ENCODE measurements around the gene DGKI. TPM values are rescaled to one million over a fixed set of nuclear protein-coding genes. Genes with fewer than 3 reads are reported as not detected.

DGKI gene
- polyA plus RNA-seq, 4 donors, result 0.38 to 1.8 (median 1.7) TPM

DNA sequence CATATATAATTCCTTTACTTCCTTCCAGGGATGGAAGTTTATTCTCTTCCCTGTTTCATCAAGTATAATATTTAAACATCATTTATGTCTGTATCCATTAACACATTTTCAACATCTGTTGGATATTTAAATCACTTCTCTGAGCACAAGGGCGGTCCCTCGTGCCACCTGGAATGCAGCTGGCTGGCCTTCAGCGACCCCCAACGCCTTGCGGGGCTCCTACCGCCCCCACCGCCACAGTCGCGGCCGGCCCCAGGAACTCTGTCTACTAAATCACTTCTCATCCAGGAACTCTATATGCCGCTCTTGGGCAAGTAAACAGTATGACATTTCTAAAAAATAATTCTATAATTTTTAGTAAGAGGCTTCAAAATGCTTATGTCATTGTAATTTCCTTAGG, 282.1 kb downstream of the DGKI start:
- DNase-seq (ENCODE audit: low read depth in 4 of 4, low spot score in 3 of 4), result no peak

GRCh38 chr7:137563981-137564380, 282.8 kb downstream of the DGKI start:
- DNase-seq (ENCODE audit: low read depth in 4 of 4, low spot score in 3 of 4), result no peak

DNA sequence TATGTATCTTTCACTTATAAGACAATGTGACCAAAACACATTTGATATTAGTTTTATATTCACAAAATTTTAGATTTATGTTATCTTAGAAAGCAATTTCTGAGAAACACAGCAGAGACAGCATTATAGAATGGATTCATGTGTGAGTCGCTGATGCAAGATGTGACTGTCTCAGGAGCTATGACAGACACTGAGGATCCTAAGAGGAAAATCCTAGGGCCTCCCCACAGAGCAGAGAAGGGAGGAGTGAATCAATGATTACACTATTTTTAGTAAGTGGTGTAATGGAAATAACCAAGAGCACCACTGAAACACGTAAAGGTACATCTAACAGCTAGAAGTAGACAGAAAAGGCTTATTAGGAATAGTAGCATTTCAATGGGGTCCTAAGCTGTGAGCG, 299.3 kb downstream of the DGKI start:
- DNase-seq (ENCODE audit: low read depth in 4 of 4, low spot score in 3 of 4), result no peak

- no peak for DNase-seq (ENCODE audit: low read depth in 4 of 4, low spot score in 3 of 4)
Observed at GRCh38 chr7:137546671-137547070, 300.1 kb downstream of the DGKI start.

- no peak for DNase-seq (ENCODE audit: low read depth in 4 of 4, low spot score in 3 of 4)
Observed at GRCh38 chr7:137546009-137546408, 300.8 kb downstream of the DGKI start.

DNA sequence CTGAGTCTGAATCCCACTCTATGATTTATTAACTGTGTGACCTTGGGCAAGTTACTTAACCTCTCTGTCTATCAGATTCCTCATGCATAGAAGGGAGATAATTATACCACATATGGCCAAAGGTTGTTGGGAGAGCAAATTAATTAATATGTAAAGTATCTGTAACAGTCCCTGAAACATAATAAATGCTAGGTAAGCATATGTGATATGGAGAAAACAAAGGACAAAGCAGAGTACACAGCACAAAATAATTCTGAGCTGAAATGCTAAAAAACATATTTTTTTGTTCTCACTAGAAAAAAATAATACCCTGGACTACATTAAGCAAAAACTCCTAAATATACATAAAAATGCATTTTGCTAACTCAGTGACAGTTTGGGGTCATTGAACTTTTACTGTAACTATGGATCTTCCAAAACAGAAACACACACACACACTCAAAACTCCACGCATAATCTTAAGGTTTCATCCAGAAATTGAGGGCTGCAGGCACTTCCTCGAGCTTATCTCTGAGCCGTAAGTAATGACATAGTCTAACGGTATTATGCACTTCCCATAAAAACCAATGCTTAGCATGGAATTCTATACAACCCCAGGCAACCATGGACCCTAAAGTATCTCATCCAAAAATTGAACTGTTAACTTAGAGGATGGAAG, 301.6 kb downstream of the DGKI start:
- DNase-seq (ENCODE audit: low read depth in 4 of 4, low spot score in 3 of 4), result no peak

DNA sequence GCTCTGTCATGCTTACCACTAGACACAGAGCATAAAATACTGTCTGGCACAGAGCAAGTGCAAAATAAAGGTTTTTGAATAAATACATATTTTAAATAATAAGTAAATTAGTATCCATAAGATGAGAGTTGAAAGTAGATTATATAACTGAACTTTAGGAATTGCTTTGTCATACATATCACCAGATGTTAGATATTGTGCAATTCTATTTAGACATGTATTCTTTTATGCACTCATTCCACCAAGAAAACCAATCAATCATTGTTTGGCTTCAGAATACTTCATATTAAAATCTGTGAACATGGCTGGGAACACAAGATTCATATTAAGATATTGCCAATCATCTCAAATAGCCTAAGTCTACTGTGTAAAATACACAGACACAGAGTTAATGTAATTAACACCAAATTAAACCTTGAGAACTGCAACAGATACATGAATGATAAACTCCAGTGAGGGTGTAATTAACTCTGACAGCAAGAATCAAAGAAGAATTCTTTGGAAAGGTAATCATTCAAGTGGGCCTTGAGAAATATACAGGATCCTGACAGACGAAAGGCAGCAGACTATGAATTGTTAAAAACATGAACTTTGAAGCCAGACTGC, 302.2 kb downstream of the DGKI start:
- DNase-seq (ENCODE audit: low read depth in 4 of 4, low spot score in 3 of 4), result no peak

DNA sequence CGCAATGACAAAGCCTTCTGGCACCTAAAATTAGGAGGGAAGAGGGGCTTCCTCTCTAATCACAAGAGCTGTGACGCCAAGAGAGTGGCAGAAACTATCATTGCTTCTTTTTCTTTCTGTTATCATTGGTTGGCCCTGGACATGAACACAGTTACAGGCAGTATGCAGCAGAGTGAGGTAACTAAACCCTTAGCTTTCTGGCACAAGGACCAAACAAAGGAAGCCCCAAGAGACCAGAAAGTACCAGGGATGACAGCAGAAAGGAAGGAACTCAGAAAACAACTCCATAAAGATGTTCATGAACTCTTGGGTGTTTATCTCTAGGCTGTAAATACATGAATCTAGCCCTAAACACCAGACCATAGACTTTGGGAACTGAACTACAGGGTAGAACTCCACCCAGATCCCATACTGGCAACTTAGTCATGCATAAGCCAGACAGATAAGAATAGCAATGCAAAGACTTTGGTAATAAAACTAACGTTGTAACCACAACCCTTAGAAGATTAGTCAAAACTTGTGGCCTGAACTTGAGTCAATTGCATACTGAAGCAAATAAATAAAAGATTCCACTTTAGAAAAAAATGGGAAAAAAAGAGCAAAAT, 307.6 kb downstream of the DGKI start:
- no peak for DNase-seq (ENCODE audit: low read depth in 4 of 4, low spot score in 3 of 4)

DNA sequence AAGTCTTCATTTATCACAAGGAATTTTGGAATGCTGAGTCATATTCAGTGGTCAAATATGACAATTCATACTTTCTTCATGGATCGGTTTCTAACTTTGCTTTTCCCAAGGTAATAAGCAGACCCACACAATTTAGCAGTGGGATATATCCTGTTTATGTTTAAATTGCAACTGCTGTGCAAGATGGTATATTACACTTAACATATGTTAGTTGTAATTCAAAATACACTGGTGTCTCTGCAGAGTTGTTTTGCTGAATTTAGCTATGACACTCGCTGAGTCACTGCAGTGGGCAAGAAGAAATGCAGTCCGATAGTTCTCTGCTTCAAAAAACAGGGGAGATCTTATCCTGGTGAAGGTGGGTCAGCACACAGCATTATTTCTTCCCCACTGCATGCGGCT, 308.4 kb downstream of the DGKI start:
- DNase-seq (ENCODE audit: low read depth in 4 of 4, low spot score in 3 of 4), result no peak

DNA sequence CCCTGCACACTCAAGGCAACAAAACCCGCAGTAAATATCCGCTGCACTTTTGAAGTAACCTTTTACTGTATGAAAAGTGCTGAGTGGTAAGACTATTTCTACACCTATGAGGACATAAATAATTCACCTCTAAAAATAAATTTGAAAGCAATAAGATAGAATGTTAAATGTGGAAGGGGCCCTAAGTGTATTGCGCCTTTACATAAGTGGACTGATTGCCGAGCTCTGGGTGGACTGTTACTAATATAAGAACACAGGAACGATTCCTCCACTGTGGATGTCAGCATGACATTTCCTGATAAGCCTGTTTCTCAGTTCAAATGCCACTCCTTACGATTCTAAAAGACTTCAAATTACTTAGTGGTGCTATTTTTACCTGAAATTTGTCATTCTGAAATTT, 311.2 kb downstream of the DGKI start:
- no peak for DNase-seq (ENCODE audit: low read depth in 4 of 4, low spot score in 3 of 4)

GRCh38 chr7:137531671-137532070, 315.1 kb downstream of the DGKI start:
- DNase-seq (ENCODE audit: low read depth in 4 of 4, low spot score in 3 of 4), result no peak

DNA sequence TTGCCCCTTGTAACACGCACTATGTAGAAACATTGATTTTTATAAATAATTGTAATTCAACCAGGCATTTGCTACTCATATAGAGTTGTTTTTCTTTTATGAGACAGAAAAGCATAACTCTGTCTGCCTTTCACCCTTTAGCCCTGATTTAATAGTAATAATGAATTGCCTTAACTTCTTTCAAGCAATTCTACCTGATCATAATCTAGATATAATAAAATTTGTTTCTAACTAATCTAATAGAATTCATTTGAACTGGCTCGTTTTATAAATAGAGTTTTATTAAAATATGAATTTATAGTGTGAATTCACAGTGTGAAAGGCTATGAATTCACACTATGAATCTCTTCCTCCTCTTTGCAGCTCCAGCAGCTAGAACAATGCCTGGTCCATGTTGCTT, 319.1 kb downstream of the DGKI start:
- no peak for DNase-seq (ENCODE audit: low read depth in 4 of 4, low spot score in 3 of 4)

DNA sequence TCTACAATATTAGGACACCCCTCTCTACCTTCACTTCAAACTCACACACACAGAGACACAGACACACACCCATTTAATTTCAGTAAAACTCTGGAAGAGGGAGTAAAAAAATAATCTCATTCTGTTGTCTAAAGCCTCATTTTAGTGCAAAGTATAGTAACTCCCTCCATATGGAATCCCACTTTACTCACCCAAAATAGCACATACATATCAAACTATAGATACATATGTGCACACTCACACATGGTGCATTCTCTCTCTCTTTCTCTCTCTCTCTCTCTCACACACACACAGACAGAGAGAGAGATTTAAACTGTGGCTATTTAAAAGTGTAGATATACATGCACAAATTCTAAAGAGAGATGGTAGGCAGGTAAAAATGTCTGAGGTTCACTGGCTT, 323.6 kb downstream of the DGKI start:
- no peak for DNase-seq (ENCODE audit: low read depth in 4 of 4, low spot score in 3 of 4)

DNA sequence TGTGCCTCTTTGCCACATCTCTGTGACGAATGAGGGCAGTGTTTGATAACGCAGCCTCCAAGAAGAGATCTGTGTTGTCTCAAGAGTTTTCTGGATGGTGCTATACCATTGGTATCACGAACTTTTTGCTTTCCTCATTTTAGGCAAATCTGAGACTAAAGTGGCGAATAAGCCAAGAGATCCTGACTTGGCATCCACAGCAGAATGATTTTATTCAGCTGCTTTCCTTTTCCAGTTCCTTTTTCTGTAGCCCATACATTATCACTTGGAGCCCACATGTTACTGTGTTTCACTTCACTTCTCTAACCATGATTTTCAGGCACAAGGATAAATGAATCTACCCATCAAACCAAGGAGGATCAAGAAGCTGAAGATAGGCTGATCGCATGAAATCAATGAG, 325.3 kb downstream of the DGKI start:
- no peak for DNase-seq (ENCODE audit: low read depth in 4 of 4, low spot score in 3 of 4)

GRCh38 chr7:137519947-137520346, 326.8 kb downstream of the DGKI start:
- no peak for DNase-seq (ENCODE audit: low read depth in 4 of 4, low spot score in 3 of 4)

- no peak for DNase-seq (ENCODE audit: low read depth in 4 of 4, low spot score in 3 of 4)
Observed at GRCh38 chr7:137519181-137519691, 327.5 kb downstream of the DGKI start.

DNA sequence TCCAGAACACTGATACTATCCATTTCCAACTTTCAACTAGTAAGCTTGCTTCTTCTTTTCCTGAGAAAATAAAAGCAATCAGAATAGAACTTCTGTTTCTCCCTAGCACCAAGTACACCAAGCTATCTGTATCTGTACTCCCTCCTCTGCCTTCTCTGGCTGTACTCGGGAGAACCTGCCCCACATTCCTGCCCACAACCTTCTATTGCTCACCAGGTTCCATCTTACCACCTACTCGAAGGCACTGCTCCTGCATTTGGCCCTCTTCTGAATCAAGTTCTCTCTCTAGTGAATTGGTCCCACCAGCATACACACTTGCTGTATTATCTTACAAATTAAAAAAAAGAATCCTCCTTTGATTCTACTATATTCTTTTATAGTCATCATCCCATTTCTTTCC, 333.7 kb downstream of the DGKI start:
- no peak for DNase-seq (ENCODE audit: low read depth in 4 of 4, low spot score in 3 of 4)

- DNase-seq (ENCODE audit: low read depth in 4 of 4, low spot score in 3 of 4), result no peak
Observed at GRCh38 chr7:137507096-137507495, 339.7 kb downstream of the DGKI start.

DNA sequence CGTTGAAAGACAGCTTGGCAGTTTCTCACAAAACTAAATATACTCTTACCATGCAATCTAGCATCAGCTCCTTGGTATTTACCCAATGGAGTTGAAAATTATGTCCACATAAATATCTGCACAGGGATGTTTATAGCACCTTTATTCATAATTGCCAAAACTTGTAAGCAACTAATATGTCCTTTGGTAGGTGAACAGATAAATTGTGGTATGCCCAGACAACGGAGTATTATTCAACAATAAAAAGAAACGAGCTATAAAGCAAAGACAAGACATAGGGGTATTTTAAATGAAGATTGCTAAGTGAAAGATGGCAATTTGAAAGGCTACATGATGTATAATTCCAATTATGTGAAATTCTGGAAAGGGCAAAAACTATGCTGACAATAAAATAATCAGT, 340.7 kb downstream of the DGKI start:
- no peak for DNase-seq (ENCODE audit: low read depth in 4 of 4, low spot score in 3 of 4)

DNA sequence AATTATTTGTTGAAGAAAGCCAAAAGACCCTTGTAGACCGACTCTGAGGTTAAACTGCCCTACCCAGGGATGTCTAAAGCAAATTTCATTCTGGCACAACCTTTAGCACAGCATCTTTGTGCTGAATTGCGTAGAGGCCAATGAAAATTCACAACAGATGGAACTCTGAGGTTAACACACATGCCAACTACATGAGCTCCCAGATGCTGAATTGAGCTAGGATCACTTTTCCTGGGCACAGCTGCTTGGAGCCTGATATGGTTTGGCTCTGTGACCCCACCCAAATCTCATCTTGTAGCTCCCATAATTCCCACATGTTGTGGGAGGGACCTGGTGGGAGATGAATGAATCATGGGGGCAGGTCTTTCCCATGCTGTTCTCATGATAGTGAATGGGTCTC, 345.2 kb downstream of the DGKI start:
- no peak for DNase-seq (ENCODE audit: low read depth in 4 of 4, low spot score in 3 of 4)

- DNase-seq (ENCODE audit: low read depth in 4 of 4, low spot score in 3 of 4), result no peak
Observed at GRCh38 chr7:137492889-137493288, 353.9 kb downstream of the DGKI start.

DNA sequence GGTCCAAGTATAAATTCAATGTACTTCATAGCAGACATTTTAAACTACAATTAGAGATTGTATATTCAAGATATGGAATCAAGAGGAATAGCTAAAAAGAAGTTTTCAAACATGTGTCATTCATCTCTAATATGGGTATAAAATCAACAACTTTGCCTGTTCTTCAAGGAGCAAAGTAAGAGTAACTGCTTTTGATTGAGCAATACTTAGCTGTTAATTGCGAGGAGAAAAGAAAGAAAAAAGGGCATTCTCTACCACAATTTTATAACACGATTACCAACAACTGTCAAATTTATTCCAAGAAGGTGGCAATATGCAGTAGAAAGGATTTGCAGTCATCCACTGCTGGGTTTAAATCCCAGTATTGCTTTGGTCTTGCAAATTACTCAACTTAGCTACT, 356.9 kb downstream of the DGKI start:
- DNase-seq (ENCODE audit: low read depth in 4 of 4, low spot score in 3 of 4), result no peak
